H1 (cell line): ENCODE data around the gene RNF13. TPM values are rescaled to one million over a fixed set of nuclear protein-coding genes. Genes with fewer than 3 reads are reported as not detected.

Source experiments
- CTCF ChIA-PET: fragments of 300-600 bp; sonication (Branson Sonifier 250); formaldehyde crosslinking; loops from one replicate; lab custom pipeline; 2021; ENCODE audit not compliant: partially characterized antibody; lab: Charles Lee
- POLR2A ChIA-PET: fragments of 300-600 bp; sonication (Branson Sonifier 250); formaldehyde crosslinking; loops from one replicate; lab custom pipeline; 2021; ENCODE audit warnings: inconsistent platforms; ENCODE audit not compliant: partially characterized antibody; lab: Charles Lee
- DNase-seq, 2 experiments: peaks; one replicate each; pipeline versions ENCODE4 v3.0.0 to v3.0.0-alpha.2; 2010 to 2022; ENCODE audit warnings: low spot score in 2 of 2, low read depth in 1 of 2, mixed read lengths in 1 of 2
- FAIRE-seq: peaks from 2 replicates; lab custom pipeline; 2011; peaks lifted over from hg19 to GRCh38; lab: Jason Lieb, UNC
- H2AFZ ChIP-seq: 2 replicates; pipeline ENCODE4 v1.8.1; 2012; ENCODE audit warnings: low read length, inconsistent platforms
- H2AK5ac ChIP-seq: 2 replicates; pipeline ENCODE4 v1.6.1; 2013; ENCODE audit warnings: low read depth, low read length
- H2BK120ac ChIP-seq: replicated peaks from 2 replicates; pipeline ENCODE3; 2013; ENCODE audit warnings: low read depth, low read length, inconsistent platforms
- H2BK12ac ChIP-seq: 2 replicates; pipeline ENCODE4 v1.6.1; 2013; ENCODE audit warnings: low read depth, low read length
- H2BK15ac ChIP-seq: 2 replicates; pipeline ENCODE4 v1.6.1; 2013; ENCODE audit warnings: low read length
- H2BK20ac ChIP-seq: 2 replicates; pipeline ENCODE4 v1.6.1; 2013; ENCODE audit warnings: low read length
- H2BK5ac ChIP-seq: 2 replicates; pipeline ENCODE4 v1.6.1; 2013; ENCODE audit warnings: low read depth, low read length
- H3K14ac ChIP-seq: 2 replicates; pipeline ENCODE4 v1.6.1; 2013; ENCODE audit warnings: inconsistent platforms; ENCODE audit not compliant: insufficient read length
- H3K18ac ChIP-seq: 2 replicates; pipeline ENCODE4 v1.6.1; 2013; ENCODE audit warnings: low read length; ENCODE audit errors: extremely low read depth
- H3K23ac ChIP-seq: 2 replicates; pipeline ENCODE4 v1.6.1; 2013; ENCODE audit warnings: inconsistent platforms; ENCODE audit not compliant: insufficient read length
- H3K23me2 ChIP-seq: 2 replicates; pipeline ENCODE4 v1.6.1; 2013; ENCODE audit warnings: low read depth, low read length
- H3K27ac ChIP-seq: 2 replicates; pipeline ENCODE4 v1.6.1; 2011; ENCODE audit warnings: low read depth, low read length, inconsistent platforms
- H3K27me3 ChIP-seq, 4 experiments: replicated peaks in 1 of 4; 1 replicate in 1 of 4; 2 replicates in 3 of 4; pipeline versions ENCODE4 v1.6.1 to v1.8.1; 2011 to 2013; ENCODE audit warnings: low read length in 3 of 4, mild to moderate bottlenecking in 3 of 4, inconsistent platforms in 2 of 4, mixed read lengths in 2 of 4, moderate library complexity in 1 of 4; ENCODE audit not compliant: control insufficient read depth in 3 of 4, insufficient read depth in 3 of 4; ENCODE audit errors: extremely low read depth in 1 of 4
- H3K36me3 ChIP-seq, 4 experiments: 2 replicates each; pipeline versions ENCODE4 v1.6.1 to v1.8.1; 2011 to 2013; ENCODE audit warnings: mild to moderate bottlenecking in 4 of 4, low read length in 3 of 4, moderate library complexity in 2 of 4, control low read depth in 1 of 4, inconsistent platforms in 1 of 4; ENCODE audit not compliant: insufficient read depth in 4 of 4, control insufficient read depth in 2 of 4
- H3K4ac ChIP-seq: replicated peaks from 2 replicates; pipeline ENCODE3; 2013; ENCODE audit warnings: low read length, low read depth, mixed read lengths, inconsistent platforms; ENCODE audit not compliant: insufficient read length
- H3K4me1 ChIP-seq, 4 experiments: replicated peaks in 1 of 4; 1 replicate in 1 of 4; 2 replicates in 3 of 4; pipeline versions ENCODE4 v1.6.1 to v1.8.1; 2011 to 2013; ENCODE audit warnings: low read length in 3 of 4, inconsistent platforms in 2 of 4, mixed read lengths in 1 of 4; ENCODE audit not compliant: insufficient read depth in 4 of 4, control insufficient read depth in 3 of 4
- H3K4me2 ChIP-seq, 2 experiments: 2 replicates each; pipeline versions ENCODE4 v1.6.1 to v1.8.1; 2011 to 2013; ENCODE audit warnings: low read depth in 2 of 2, low read length in 2 of 2, control low read depth in 1 of 2, inconsistent platforms in 1 of 2, mild to moderate bottlenecking in 1 of 2; ENCODE audit not compliant: insufficient read depth in 1 of 2
- H3K4me3 ChIP-seq, 4 experiments: fragments of 200-600, 300-600 bp in 1 of 4; sonication (generic), shearing (Covaris generic), sonication (Bioruptor Twin) in 1 of 4; 2 replicates each; pipeline versions ENCODE4 v1.5.1 to v1.8.1; 2011 to 2016; ENCODE audit warnings: low read length in 4 of 4, low read depth in 3 of 4, control low read depth in 2 of 4, inconsistent platforms in 2 of 4, mild to moderate bottlenecking in 2 of 4, mixed read lengths in 1 of 4, moderate library complexity in 1 of 4; ENCODE audit not compliant: insufficient read depth in 2 of 4; ENCODE audit errors: extremely low read depth in 1 of 4
- H3K56ac ChIP-seq: replicated peaks from 2 replicates; pipeline ENCODE3; 2013; ENCODE audit warnings: low read depth, mild to moderate bottlenecking, mixed read lengths, low read length, inconsistent platforms; ENCODE audit not compliant: insufficient read length
- H3K79me1 ChIP-seq: 2 replicates; pipeline ENCODE4 v1.6.1; 2013; ENCODE audit warnings: low read depth, low read length, control low read depth
- H3K79me2 ChIP-seq, 2 experiments: 2 replicates each; pipeline versions ENCODE4 v1.6.1 to v1.8.1; 2012 to 2013; ENCODE audit warnings: low read length in 2 of 2, mild to moderate bottlenecking in 2 of 2, inconsistent platforms in 1 of 2; ENCODE audit not compliant: insufficient read depth in 2 of 2, control insufficient read depth in 1 of 2
- H3K9ac ChIP-seq, 4 experiments: replicated peaks in 1 of 4; 1 replicate in 1 of 4; 2 replicates in 3 of 4; pipeline versions ENCODE4 v1.6.1 to v1.8.1; 2011 to 2013; ENCODE audit warnings: low read depth in 3 of 4, low read length in 3 of 4, control low read depth in 2 of 4, mild to moderate bottlenecking in 2 of 4, moderate library complexity in 2 of 4, inconsistent platforms in 1 of 4; ENCODE audit errors: extremely low read depth in 1 of 4
- H3K9me3 ChIP-seq, 2 experiments: 2 replicates each; pipeline versions ENCODE4 v1.6.1 to v1.8.1; 2012 to 2013; ENCODE audit warnings: mild to moderate bottlenecking in 2 of 2, moderate library complexity in 2 of 2, control low read depth in 1 of 2, inconsistent platforms in 1 of 2, low read depth in 1 of 2, low read length in 1 of 2, mixed read lengths in 1 of 2; ENCODE audit not compliant: insufficient read depth in 2 of 2
- H4K20me1 ChIP-seq, 2 experiments: replicated peaks in 1 of 2; 2 replicates each; pipeline versions ENCODE3 to v1.8.1; 2011 to 2013; ENCODE audit warnings: inconsistent platforms in 2 of 2, low read length in 2 of 2, mild to moderate bottlenecking in 1 of 2; ENCODE audit not compliant: insufficient read depth in 2 of 2, control insufficient read depth in 1 of 2
- H4K5ac ChIP-seq: 2 replicates; pipeline ENCODE4 v1.6.1; 2013; ENCODE audit warnings: low read length, low read depth, mixed read lengths, inconsistent platforms; ENCODE audit not compliant: insufficient read length
- H4K8ac ChIP-seq: 2 replicates; pipeline ENCODE4 v1.8.0; 2013; ENCODE audit warnings: mild to moderate bottlenecking, moderate library complexity, low read length, inconsistent platforms; ENCODE audit not compliant: insufficient read depth; ENCODE audit errors: extremely low read depth
- H4K91ac ChIP-seq: replicated peaks from 2 replicates; pipeline ENCODE3; 2013; ENCODE audit warnings: low read length, mixed read lengths, inconsistent platforms; ENCODE audit not compliant: insufficient read length
- BACH1 ChIP-seq: IDR thresholded peaks from 2 replicates; pipeline ENCODE4 v1.6.1; 2012; ENCODE audit warnings: low read length, improper control_type of control experiment
- CHD1 ChIP-seq: IDR thresholded peaks from 2 replicates; pipeline ENCODE4 v1.6.1; 2012; ENCODE audit warnings: low read depth, low read length, improper control_type of control experiment
- CREB1 ChIP-seq: IDR thresholded peaks from 2 replicates; pipeline ENCODE4 v1.6.1; 2012; ENCODE audit warnings: inconsistent platforms
- HDAC6 ChIP-seq: IDR thresholded peaks from one replicate; pipeline ENCODE4 v1.7.1; 2012; ENCODE audit warnings: low read depth, mild to moderate bottlenecking, inconsistent platforms, low read length, moderate library complexity
- KDM4A ChIP-seq: IDR thresholded peaks from one replicate; pipeline ENCODE4 v1.7.1; 2012; ENCODE audit warnings: low read depth, mild to moderate bottlenecking, moderate library complexity, low read length, inconsistent platforms; ENCODE audit not compliant: severe bottlenecking
- KDM5A ChIP-seq: fragments of 200-600 bp; IDR thresholded peaks from 2 replicates; pipeline ENCODE4 v1.7.1; 2012; ENCODE audit warnings: mild to moderate bottlenecking, low read length, inconsistent platforms, mixed read lengths
- NRF1 ChIP-seq: IDR thresholded peaks from 2 replicates; pipeline ENCODE4 v1.6.1; 2011; ENCODE audit warnings: mild to moderate bottlenecking, low read depth, low read length, improper control_type of control experiment
- POU5F1 ChIP-seq: IDR thresholded peaks from 2 replicates; pipeline ENCODE4 v1.6.1; 2011; ENCODE audit warnings: low read depth, mild to moderate bottlenecking, low read length, moderate library complexity
- RFX5 ChIP-seq: IDR thresholded peaks from 2 replicates; pipeline ENCODE4 v1.6.1; 2011; ENCODE audit warnings: low read depth, low read length, improper control_type of control experiment, borderline replicate concordance
- RXRA ChIP-seq: IDR thresholded peaks from 2 replicates; pipeline ENCODE4 v1.6.1; 2011; ENCODE audit warnings: low read depth, mild to moderate bottlenecking, low read length, moderate library complexity; ENCODE audit not compliant: insufficient read depth
- SAP30 ChIP-seq: fragments of 300-600 bp; sonication (generic); IDR thresholded peaks from 2 replicates; pipeline ENCODE4 v1.7.1; 2012; ENCODE audit warnings: low read length, moderate library complexity, mild to moderate bottlenecking, inconsistent platforms; ENCODE audit not compliant: insufficient read depth, insufficient replicate concordance
- SP2 ChIP-seq: IDR thresholded peaks from 2 replicates; pipeline ENCODE4 v1.6.1; 2012; ENCODE audit warnings: mild to moderate bottlenecking, low read length, inconsistent platforms
- TEAD4 ChIP-seq: IDR thresholded peaks from 2 replicates; pipeline ENCODE4 v1.6.1; 2012; ENCODE audit warnings: low read depth, low read length, inconsistent platforms, mixed read lengths
- WGBS, 2 experiments: shearing (Covaris generic) in 1 of 2; methylation state at CpG; one replicate each; pipeline versions ENCODE4 v1.1.6 to v1.1.7; 2013 to 2015; ENCODE audit warnings: low lambda C conversion rate in 2 of 2, mixed read lengths in 2 of 2, inconsistent platforms in 1 of 2, low coverage in 1 of 2, missing lambda C conversion rate in 1 of 2; ENCODE audit not compliant: insufficient replicate concordance in 2 of 2, insufficient coverage in 1 of 2, insufficient read length in 1 of 2; ENCODE audit errors: extremely low coverage in 1 of 2, missing lambda C conversion rate in 1 of 2; 5-methylcytosine and 5-hydroxymethylcytosine counted together
- polyA plus RNA-seq, 7 experiments: library from polyadenylated mRNA; depleted of rRNA in 3 of 7; stranded (reverse) in 5 of 7; unstranded in 2 of 7; fragments of >200 nt in 5 of 7; fragments of 200-250 nt in 2 of 7; gene quantifications; 1 replicate in 5 of 7; 2 replicates in 1 of 7; 4 replicates in 1 of 7; pipeline versions ENCODE4 v1.2.1 to v1.2.3, GENCODE V29; 2011 to 2013; ENCODE audit warnings: missing spikeins in 2 of 7, mixed read lengths in 2 of 7
- total RNA-seq: library from RNA; stranded (reverse); fragmentation: NEBNext Ultra II Directional; extraction: Animal tissue kit (Norgen Biotek cat#: 25700); gene quantifications from 2 replicates; pipeline ENCODE4 v1.2.1, GENCODE V29; 2021

The RNF13 gene
- total and polyA plus RNA-seq, 2 of the 8 experiments (the other 6 are each of a cell fraction or from before 2014, with no cell fraction given), result 19.4 to 35.4 TPM

- H3K14ac ChIP-seq, result no peak overlapping the region
- H3K18ac ChIP-seq, result no peak overlapping the region
- no peak overlapping the region for H2BK5ac ChIP-seq
- H3K23me2 ChIP-seq, result no peaks in the 10 kb centered on the region; the same call in 1 of the 2 replicates
- no peak overlapping the region for H2BK120ac ChIP-seq
- H3K36me3 ChIP-seq, result no peaks in the 10 kb centered on the region
- no peak overlapping the region for H3K4me2 ChIP-seq
- H4K20me1 ChIP-seq, result no peaks in the 10 kb centered on the region
- H3K4me3 ChIP-seq, result no peak overlapping the region
- no peak overlapping the region for H4K91ac ChIP-seq
- H3K9me3 ChIP-seq, result no peaks in the 10 kb centered on the region
- no peak overlapping the region for H3K56ac ChIP-seq
- H3K23ac ChIP-seq, result no peak overlapping the region
- H3K4ac ChIP-seq, result no peak overlapping the region
- WGBS, 2 experiments, result 91% methylated on average over 1 of the region's 1 CpG; no CpG with 5 or more reads in 1 of the 2 experiments
- FAIRE-seq, result no peak
- no peaks in the 10 kb centered on the region for H3K79me2 ChIP-seq
- no peak overlapping the region for H4K8ac ChIP-seq
- no peaks in the 10 kb centered on the region for H3K27me3 ChIP-seq
- DNase-seq, result no peak
- no peak overlapping the region for H2AK5ac ChIP-seq
- ChIA-PET CTCF (interaction anchor here (0.7 kb wide), 1 partner anchor 1328 kb away, joined by 4 read pairs; no protein-coding TSS in a partner anchor), POLR2A (no interaction called here)
- no peak overlapping the region for H2BK15ac ChIP-seq
- H2BK20ac ChIP-seq, result no peak overlapping the region
- no peaks in the 10 kb centered on the region for H3K4me1 ChIP-seq
- H2AFZ ChIP-seq, result no peak overlapping the region
- H3K27ac ChIP-seq, result no peak overlapping the region
- no peak overlapping the region for H3K9ac ChIP-seq
- no peaks in the 10 kb centered on the region for H3K79me1 ChIP-seq
- H2BK12ac ChIP-seq, result no peak overlapping the region
- no peak overlapping the region for H4K5ac ChIP-seq
- TF ChIP-seq CHD1, result no peak
- TF ChIP-seq TEAD4, result no peak
- no peak for TF ChIP-seq SAP30
- no peak for TF ChIP-seq HDAC6
- TF ChIP-seq CREB1, result no peak
- TF ChIP-seq SP2, result no peak
- no peak for TF ChIP-seq RXRA
- TF ChIP-seq NRF1, result no peak
- no peak for TF ChIP-seq RFX5
- no peak for TF ChIP-seq KDM5A
- no peak for TF ChIP-seq BACH1
- no peak for TF ChIP-seq POU5F1
- TF ChIP-seq KDM4A, result no peak
Observed at GRCh38 chr3:149796026-149796425, 17.0 kb upstream of the RNF13 start.
